Neural progenitor cell (in vitro differentiated cells): Measurements from ENCODE around the gene SATB2.

Experiments
- CTCF ChIP-seq: fragments of 200-600 bp; sonication (generic); IDR thresholded peaks from 2 replicates; pipeline ENCODE4 v1.5.1; 2017; ENCODE audit warnings: antibody characterized with exemption, mild to moderate bottlenecking
- EZH2phosphoT487 ChIP-seq: fragments of 200-600 bp; sonication (generic); IDR thresholded peaks from 2 replicates; pipeline ENCODE4 v1.6.1; 2017; ENCODE audit warnings: antibody characterized with exemption

- TF ChIP-seq CTCF (no peak), EZH2phosphoT487 (no peak)
Observed at GRCh38 chr2:199220920-199221319, 236.8 kb downstream of the SATB2 start.
